Endometrial microvascular endothelial cells (primary cell): ENCODE results near the gene NDOR1. TPM values are rescaled to one million over a fixed set of nuclear protein-coding genes. Genes with fewer than 3 reads are reported as not detected.

Source experiments
- in situ Hi-C: cut with HindIII; loops from 2 replicates; pipeline ENCODE4 v1.10.0; 2017; ENCODE audit warnings: low sequenced_read_pairs, low pct_unique_long_range_greater_than_20kb; ENCODE audit errors: inconsistent ontology term
- total RNA-seq: library from RNA; depleted of rRNA; stranded (reverse); fragments of >200 nt; gene quantifications from one replicate; pipeline ENCODE4 v1.2.3, GENCODE V29; 2015; ENCODE audit errors: inconsistent ontology term

The NDOR1 gene
- total RNA-seq, 1 donor from 2014 or later: 19.6 TPM

DNA sequence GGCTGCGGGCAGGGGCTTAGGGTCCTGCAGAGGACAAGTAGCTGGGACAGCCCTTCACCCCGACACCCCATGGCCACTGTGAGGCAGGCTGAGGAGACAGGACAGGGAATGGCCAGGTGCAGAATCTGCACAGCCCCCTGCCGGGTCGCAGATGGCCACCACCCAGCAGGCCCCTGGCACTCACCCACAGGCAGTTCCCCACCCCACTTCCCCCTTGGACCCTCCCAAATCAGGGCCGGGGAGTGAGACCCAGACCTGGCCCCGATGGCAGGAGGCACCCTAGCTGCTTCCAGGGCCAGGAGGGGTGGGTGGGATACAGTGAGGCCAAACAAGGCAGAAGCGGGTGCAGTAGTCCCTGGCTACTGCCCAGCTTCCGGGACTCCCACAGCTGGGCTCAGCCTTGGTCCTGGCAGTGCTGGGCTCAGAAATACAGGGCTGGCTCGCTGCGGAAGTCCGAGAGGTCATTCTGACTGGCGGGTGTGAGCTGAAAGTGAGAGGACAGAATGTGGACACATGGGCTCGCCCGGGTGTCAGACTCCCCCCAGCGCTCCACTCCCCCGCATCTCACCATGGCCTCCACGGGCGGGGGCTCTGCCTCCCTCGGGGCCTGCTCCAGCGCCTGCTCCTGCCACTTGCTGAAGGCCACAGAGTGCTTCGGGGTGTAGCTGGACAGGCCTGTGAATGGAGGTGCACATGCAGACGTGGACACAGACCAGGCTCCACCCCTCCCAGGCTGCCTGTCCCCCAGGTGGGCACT is 13.6 kb upstream of the NDOR1 start:
- in situ Hi-C loops: no loop called here

DNA sequence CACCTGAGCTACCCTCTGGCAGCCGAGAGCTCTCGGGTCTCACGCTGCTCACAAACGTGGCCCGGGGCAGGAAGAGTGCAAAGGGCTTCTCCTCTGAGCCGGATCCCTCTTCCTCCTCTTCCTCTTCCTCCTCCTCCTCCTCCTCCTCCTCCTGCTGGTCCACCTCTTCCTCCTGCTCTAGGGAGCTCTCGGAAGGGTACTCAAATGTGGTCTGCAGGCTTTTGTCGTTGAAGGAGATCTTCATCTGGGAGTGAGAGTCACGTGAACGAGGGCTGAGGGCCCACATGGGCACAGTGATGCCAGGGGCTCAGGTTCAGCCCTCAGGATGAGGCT is 13.1 kb upstream of the NDOR1 start:
- in situ Hi-C loops: no loop called here

- in situ Hi-C loops: no loop called here
These were observed 12.6 kb upstream of the NDOR1 start for GRCh38 chr9:137192859-137193258.

GRCh38 chr9:137193771-137194170 is 11.7 kb upstream of the NDOR1 start:
- in situ Hi-C loops: no loop called here

DNA sequence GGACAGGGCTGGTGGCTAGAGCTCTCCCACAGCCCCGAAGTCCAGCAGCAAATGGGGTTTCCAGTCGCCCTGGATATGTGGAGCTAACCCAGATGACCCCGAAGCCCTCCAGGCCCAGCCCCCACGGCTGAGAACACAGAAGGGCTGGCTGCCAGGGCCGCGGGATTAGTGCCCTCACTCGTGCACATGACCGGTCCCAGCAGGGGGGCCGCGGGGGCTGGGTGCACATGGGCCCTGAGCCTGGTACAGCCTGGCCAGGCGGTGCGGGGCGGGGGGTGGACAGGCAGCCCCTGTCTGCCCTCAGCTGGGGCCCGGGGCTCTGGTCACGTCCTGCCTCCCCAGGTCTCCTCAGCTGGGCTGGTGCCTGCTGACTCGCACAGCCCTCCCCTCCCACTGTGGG is 11.1 kb upstream of the NDOR1 start:
- in situ Hi-C loops: no loop called here

DNA sequence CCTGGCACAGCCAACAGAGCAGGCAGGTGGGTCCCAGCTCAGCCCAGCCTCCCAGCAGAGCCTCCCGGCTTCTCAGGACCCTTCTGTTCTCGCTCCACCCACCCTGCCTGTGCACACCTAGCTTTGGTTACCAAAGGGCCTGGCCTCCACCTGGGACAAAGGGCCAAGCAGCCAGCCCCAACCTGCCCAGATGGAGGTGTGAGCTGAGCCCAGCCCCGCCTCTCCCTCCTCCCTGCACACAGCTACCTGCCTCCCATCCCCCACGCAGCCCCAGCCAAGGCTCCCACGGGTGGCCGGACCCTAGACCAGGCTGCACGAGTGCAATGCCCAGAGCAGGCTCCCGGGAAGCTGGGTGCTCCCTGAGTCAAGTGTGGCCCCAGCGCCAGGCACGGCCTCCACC is 10.6 kb upstream of the NDOR1 start:
- in situ Hi-C loops: no loop called here

GRCh38 chr9:137195525-137196220 is 9.8 kb upstream of the NDOR1 start:
- in situ Hi-C loops: no loop called here

DNA sequence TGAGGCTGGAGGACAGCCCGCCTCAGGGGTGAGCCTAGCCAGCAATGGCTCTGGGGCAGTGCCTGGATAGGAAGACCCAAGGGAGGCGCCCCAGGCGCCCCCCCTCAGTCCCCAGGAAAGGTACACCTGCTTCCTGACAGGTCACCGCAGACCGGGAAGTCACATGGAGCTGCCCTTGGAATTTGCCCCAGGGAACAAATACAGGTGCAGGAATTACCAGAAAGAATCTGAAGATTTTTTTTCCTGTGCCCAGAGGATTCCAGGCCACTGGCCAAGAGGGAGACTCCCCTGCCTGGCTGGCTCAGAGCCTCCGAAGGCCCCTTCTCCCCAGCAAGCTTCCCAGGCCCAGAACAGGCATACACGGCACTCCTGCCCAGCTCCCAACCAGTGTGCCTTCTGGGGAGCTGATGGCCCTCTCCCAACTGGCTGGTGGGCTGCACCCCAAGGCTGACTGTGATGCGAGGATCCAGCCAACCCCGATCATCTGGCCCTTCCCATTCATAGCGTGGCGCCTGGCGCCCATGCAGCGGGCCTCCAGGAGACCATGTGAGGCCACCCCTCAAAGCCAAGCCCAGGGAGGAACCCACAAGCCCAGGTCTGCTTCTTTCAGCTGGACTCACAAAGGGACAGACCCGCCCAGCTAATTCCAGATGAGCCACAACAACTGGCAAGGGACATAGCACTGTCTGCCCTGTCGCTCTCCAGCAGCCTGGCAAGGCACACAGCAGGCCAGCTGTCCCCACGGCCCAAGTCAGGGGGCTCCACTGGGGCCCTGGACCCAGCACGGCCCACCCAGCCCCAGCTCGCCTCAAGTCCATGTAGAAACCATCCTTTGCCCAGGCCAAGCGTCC is 7.2 kb upstream of the NDOR1 start:
- in situ Hi-C loops: no loop called here

DNA sequence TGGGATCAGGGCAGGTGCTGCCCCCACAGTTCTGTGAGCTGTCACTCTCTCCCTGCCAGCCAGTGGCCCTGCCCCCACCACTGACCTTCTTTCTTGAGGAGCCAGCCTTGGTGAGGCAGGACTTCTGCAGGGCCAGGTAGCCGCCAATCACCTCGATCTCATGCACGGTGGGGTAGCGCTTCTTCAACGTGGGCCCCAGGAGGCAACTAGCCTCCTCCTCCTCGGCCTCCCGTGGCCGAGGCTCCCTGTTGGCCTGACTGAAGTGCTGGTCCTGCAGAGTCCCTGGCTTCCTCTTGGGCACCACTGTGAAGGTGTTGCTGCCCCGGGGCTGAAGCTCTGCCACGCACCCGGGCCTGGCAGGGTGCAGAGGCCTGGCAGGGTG is 6.6 kb upstream of the NDOR1 start:
- in situ Hi-C loops: no loop called here

- in situ Hi-C loops: no loop called here
These were observed 5.9 kb upstream of the NDOR1 start for GRCh38 chr9:137199411-137200121.

GRCh38 chr9:137200311-137201204 is 4.9 kb upstream of the NDOR1 start, which contains the start of gene TPRN:
TPRN (minus strand) TSS chr9:137200741; CDS start chr9:137200711, 30 bp downstream.
- in situ Hi-C loops: no loop called here

- in situ Hi-C loops: no loop called here
These were observed 4.2 kb upstream of the NDOR1 start for GRCh38 chr9:137201205-137201868.

DNA sequence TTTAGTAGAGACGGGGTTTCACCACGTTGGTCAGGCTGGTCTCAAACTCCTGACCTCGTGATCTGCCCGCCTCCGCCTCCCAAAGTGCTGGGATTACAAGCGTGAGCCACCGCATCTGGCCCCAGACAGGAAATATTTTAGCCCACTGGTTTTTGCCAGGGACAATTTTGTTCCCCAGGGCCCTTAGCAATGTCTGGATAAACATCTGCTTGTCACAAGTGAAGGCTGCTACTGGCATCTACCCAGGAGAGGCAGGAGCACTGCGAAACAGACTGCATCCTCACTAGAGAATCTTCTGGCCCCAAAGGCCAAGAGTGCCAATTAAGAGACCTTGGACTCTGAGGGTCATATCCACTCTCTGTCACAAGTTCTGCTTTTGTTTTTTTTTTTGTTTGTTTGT is 2.5 kb upstream of the NDOR1 start:
- in situ Hi-C loops: no loop called here

DNA sequence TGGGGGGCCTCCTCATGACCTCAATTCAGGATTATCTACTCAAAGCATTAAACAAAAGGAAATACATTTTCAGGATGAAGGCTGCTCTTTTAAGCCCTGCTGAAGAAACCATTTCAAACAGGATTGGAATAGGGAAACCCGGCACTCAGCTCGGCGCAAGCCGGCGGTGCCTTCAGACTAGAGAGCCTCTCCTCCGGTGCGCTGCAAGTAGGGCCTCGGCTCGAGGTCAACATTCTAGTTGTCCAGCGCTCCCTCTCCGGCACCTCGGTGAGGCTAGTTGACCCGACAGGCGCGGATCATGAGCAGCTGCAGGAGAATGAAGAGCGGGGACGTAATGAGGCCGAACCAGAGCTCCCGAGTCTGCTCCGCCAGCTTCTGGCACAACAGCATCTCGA is 772 bp upstream of the NDOR1 start:
- in situ Hi-C loops: no loop called here

DNA sequence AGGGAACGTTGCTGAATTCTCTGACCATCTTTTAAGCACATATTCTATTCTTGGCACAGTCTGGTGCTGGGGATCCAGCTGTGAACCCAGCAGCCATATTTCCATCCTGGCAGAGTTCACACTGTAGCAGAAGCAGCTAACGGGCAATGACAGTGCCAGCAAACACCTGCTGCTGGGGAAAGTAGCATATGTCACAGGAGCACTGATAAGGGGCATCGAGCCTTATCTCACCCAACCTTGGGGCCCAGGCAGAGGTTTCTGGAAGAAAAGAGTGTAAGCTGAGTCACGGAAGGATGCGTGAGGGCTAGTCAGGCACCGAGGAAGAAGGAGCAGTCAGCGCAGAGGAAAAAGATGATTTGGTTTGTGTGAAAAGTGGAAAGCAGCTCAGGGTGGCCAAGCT is 1.1 kb downstream of the NDOR1 start:
- in situ Hi-C loops: no loop called here

GRCh38 chr9:137211532-137211931 is 6.0 kb downstream of the NDOR1 start:
- in situ Hi-C loops: no loop called here

DNA sequence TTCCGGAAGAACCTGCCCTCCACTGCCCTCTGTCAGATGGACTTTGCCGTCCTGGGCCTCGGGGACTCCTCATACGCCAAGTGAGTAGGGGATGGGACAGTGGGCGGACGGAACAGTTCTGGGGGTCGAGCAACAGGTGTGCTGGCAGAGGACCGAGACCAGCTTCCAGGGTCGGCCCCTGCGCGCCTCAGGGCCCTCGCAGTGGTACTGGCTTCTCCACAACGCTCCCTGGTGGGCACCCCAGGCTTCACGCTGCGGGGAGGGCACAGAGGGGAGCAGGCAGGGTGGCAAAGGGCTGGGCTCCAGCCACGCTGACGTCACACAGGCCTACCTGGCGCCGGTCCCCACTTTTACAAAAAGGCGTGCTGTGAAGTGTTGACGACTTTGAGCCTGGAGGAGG is 7.0 kb downstream of the NDOR1 start:
- in situ Hi-C loops: no loop called here
